Upper lobe of left lung (tissue), 6 donors: ENCODE measurements around the gene SENP8. TPM values are rescaled to one million over a fixed set of nuclear protein-coding genes. Genes with fewer than 3 reads are reported as not detected.

Source experiments
- ATAC-seq, 2 donors: fragments of 200-7000 bp; cut with Tn5 transposase; one replicate each; pipeline ENCODE4 v1.9.1; 2022; ENCODE audit warnings: mild to moderate bottlenecking in 2 of 2, moderate library complexity in 2 of 2; ENCODE audit not compliant: low FRiP score in 2 of 2
- DNase-seq, 2 donors: peaks; one replicate each; pipeline ENCODE4 v3.0.0-alpha.2; 2019 to 2020
- H3K27ac ChIP-seq, 4 donors: fragments of 200-600 bp; sonication (generic); one replicate each; pipeline ENCODE4 v1.5.1; 2016 to 2019
- H3K27me3 ChIP-seq, 4 donors: fragments of 200-600 bp; sonication (generic); one replicate each; pipeline ENCODE4 v1.5.1; 2017 to 2019
- H3K36me3 ChIP-seq, 4 donors: fragments of 200-600 bp; sonication (generic); one replicate each; pipeline ENCODE4 v1.5.1; 2016 to 2019
- H3K4me1 ChIP-seq, 4 donors: fragments of 200-600 bp; sonication (generic); one replicate each; pipeline ENCODE4 v1.5.1; 2018 to 2019
- H3K4me3 ChIP-seq, 4 donors: fragments of 200-600 bp; sonication (generic); one replicate each; pipeline ENCODE4 v1.5.1; 2017 to 2019; ENCODE audit warnings: mild to moderate bottlenecking in 2 of 4, moderate library complexity in 1 of 4
- H3K9me3 ChIP-seq, 4 donors: fragments of 200-600 bp; sonication (generic); one replicate each; pipeline ENCODE4 v1.5.1; 2018 to 2019
- EP300 ChIP-seq, 4 donors: sonication (generic); formaldehyde crosslinking; IDR thresholded peaks; one replicate each; pipeline ENCODE4 v1.5.1; 2017; ENCODE audit warnings: antibody characterized with exemption in 4 of 4, control low read depth in 2 of 4
- POLR2A ChIP-seq, 4 donors: fragments of 450-650 bp; IDR thresholded peaks; one replicate each; pipeline ENCODE4 v1.5.1; 2016 to 2017; ENCODE audit warnings: antibody characterized with exemption in 4 of 4, mild to moderate bottlenecking in 2 of 4
- POLR2AphosphoS5 ChIP-seq, 2 donors: sonication (generic); formaldehyde crosslinking; IDR thresholded peaks; one replicate each; pipeline ENCODE4 v1.5.1; 2017; ENCODE audit warnings: antibody characterized with exemption in 2 of 2
- WGBS, 2 donors: methylation state at CpG; one replicate each; pipeline ENCODE4 v1.1.5; 2017 to 2018; 5-methylcytosine and 5-hydroxymethylcytosine counted together
- total RNA-seq, 6 donors: library from RNA; depleted of rRNA in 4 of 6; stranded (reverse); fragments of >200 nt in 4 of 6; gene quantifications; one replicate each; pipeline versions ENCODE4 v1.1.0 to v1.2.1, GENCODE V29; 2016 to 2021
- TF ChIP-seq, protein P1 (sequence below), 6 experiments: fragments of 450-650 bp in 4 of 6; fragments of 200-600 bp in 2 of 6; sonication (generic) in 2 of 6; IDR thresholded peaks; one replicate each; pipeline ENCODE4 v1.5.1; 2016 to 2019; ENCODE audit warnings: antibody characterized with exemption in 6 of 6
- donor health status: DM: no; HTN: no; CAD: no; lungs with moderate emphysema.
- donor health status: DM: no; HTN: yes; CAD: no; lungs with severe emphysema.

Gene SENP8
- total RNA-seq, 6 donors from 2014 or later = 0.55 to 3.8 (median 3.0) TPM; not detected in 1

DNA sequence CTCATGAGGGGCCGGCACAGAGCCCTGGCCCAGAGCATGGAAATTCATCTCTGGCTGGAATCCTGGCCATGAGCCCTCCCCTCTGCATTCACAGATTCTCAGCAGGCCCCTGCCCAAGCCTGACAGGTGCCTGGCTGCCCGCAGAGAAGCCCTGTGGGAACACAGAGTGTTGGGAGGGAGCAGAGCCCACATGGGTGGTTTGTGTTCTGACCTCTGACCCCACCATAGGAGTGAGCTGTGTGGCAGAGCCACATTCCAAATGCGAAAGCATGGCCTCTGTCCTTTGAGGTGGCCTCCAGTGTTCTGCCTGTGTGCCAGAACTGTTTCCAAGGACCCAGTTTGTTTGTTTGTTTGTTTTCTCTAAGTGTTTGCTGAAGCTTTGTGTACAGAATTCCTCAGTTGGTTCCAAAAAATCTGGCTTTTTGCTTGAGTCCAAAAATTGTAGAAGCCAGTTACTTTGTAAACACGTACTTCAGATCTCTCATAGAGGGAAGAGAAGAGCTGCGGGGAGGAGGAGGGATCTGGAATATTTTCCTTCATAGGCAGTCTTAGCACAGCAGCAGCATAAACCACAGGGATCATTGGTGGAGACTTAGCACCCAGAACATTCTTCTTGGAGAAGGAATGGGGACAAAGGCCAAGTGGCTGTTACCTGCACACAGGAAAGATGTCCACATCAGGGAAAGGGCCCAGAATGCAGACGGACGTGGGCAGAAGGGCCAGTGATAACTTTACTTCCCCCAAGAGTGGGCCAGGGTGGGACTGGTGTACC is 43.3 kb downstream of the SENP8 start:
- H3K9me3 ChIP-seq = no peaks in the 10 kb centered on the region
- TF ChIP-seq POLR2AphosphoS5 (IDR thresholded peaks at IDR 0.05) (no peak), EP300 (IDR thresholded peaks at IDR 0.05) (no peak), POLR2A (IDR thresholded peaks at IDR 0.05) (no peak)
- TF ChIP-seq, protein P1, sequence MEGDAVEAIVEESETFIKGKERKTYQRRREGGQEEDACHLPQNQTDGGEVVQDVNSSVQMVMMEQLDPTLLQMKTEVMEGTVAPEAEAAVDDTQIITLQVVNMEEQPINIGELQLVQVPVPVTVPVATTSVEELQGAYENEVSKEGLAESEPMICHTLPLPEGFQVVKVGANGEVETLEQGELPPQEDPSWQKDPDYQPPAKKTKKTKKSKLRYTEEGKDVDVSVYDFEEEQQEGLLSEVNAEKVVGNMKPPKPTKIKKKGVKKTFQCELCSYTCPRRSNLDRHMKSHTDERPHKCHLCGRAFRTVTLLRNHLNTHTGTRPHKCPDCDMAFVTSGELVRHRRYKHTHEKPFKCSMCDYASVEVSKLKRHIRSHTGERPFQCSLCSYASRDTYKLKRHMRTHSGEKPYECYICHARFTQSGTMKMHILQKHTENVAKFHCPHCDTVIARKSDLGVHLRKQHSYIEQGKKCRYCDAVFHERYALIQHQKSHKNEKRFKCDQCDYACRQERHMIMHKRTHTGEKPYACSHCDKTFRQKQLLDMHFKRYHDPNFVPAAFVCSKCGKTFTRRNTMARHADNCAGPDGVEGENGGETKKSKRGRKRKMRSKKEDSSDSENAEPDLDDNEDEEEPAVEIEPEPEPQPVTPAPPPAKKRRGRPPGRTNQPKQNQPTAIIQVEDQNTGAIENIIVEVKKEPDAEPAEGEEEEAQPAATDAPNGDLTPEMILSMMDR (IDR thresholded peaks at IDR 0.05) = no peak
- peaks cover 11 to 14% (median 13%) of the 10 kb centered on the region in 4 donors for H3K4me1 ChIP-seq
- H3K36me3 ChIP-seq = no peaks in the 10 kb centered on the region
- no peaks in the 10 kb centered on the region for H3K27me3 ChIP-seq
- H3K27ac ChIP-seq = peak overlapping the region; percentile 48 to 68 (median 52)
- ATAC-seq (peak; percentile 19 to 71), DNase-seq (peak in 1 of 2 donors; percentile 44)
- H3K4me3 ChIP-seq = no peak overlapping the region
- 62 to 67% methylated on average over 5 to 7 of the region's 7 CpGs for WGBS, 2 donors

DNA sequence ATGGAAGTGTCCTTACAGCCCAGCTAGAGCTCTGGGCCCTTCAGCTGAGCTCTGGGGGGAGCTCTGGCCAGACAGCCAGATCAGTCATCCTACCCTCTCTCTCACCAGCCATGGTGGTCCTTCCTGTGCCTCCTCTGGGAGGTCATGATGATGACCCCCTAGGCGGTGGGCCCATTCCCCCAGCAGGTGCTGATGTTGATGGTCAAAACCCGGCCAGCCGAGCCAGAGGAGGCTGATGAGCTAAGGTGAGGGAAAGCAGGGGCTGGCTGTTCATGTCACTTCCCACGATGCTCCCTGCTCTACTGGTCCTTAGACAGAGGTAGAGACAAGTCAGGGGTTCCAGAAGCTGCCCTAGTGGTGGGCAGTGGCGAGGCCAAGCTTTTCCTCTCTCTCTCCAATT is 44.4 kb downstream of the SENP8 start:
- Histone ChIP-seq H3K27me3 (no peaks in the 10 kb centered on the region), H3K27ac (peak overlapping the region; percentile 48 to 56 (median 52)), H3K4me3 (no peak overlapping the region), H3K36me3 (no peaks in the 10 kb centered on the region), H3K4me1 (peaks cover 11 to 15% (median 13%) of the 10 kb centered on the region in 4 donors), H3K9me3 (no peaks in the 10 kb centered on the region)
- TF ChIP-seq POLR2A (IDR thresholded peaks at IDR 0.05) = no peak
- no peak for TF ChIP-seq POLR2AphosphoS5 (IDR thresholded peaks at IDR 0.05)
- TF ChIP-seq EP300 (IDR thresholded peaks at IDR 0.05) = no peak
- TF ChIP-seq, protein P1 (IDR thresholded peaks at IDR 0.05) = no peak
- 93% methylated on average over 3 to 5 of the region's 5 CpGs for WGBS, 2 donors
- ATAC-seq (no peak), DNase-seq (no peak)

DNA sequence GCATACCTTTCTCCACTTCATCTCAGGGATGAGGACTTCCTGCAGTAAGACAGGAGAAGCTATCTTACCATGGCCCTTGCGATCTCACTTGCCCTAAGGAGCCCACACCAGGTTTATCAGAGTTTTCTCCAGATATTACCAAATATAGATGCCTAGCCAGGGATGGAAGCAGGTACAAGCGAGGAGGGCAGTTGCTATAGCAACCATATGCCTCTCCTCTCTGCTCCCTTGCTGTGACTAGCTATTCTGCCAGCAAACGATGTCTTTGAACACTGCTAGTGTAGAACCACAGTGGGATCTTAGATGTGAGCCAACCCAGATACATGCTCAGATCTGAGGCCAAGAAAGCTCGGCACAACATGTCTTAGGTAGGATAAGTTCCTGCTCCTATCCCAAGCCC is 45.5 kb downstream of the SENP8 start:
- H3K27me3 ChIP-seq = no peaks in the 10 kb centered on the region
- ATAC-seq (no peak), DNase-seq (no peak)
- no peaks in the 10 kb centered on the region for H3K36me3 ChIP-seq
- no peak overlapping the region for H3K4me3 ChIP-seq
- no peaks in the 10 kb centered on the region for H3K9me3 ChIP-seq
- WGBS, 2 donors = 81 to 83% methylated on average over 3 to 4 of the region's 4 CpGs
- no peak overlapping the region for H3K27ac ChIP-seq
- TF ChIP-seq, protein P1 (IDR thresholded peaks at IDR 0.05) = no peak
- TF ChIP-seq EP300 (IDR thresholded peaks at IDR 0.05) (no peak), POLR2A (IDR thresholded peaks at IDR 0.05) (no peak)
- peaks cover 19 to 27% (median 22%) of the 10 kb centered on the region in 4 donors for H3K4me1 ChIP-seq

DNA sequence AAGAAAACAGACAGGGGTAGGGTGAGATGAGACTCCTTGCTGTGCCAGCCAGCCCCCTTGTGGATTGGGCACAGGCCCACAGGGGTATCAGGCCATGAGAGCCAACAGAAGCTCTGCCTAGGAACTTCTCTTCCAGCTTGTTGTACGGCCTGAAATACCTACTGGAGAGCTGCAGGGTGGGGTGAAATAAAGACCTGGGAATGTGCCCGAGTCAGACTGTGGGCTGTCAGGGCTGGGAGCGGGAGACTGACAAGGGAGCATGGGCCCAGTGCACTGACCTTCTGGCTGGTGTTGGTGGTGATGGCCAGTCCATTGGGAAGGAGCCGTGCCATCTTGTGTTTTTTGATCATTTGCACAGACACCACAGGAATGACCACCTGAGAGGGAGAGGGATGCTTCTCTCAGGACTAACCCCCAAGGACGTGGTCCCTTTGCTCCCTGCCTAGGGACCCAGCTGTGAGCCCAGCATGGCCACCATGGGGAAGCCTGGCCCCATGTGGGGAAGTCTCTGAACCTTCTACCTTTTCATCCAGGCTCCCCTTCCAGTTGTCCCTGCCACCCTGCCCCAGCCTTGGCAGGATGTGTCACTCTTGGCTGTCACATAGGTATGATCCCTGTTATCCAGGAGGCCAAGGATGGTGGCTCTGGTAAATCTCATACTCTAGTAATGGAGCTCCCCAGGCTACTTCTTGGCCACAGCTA is 48.7 kb downstream of the SENP8 start:
- no peak for DNase-seq
- H3K27ac ChIP-seq = no peak overlapping the region
- TF ChIP-seq POLR2AphosphoS5 (IDR thresholded peaks at IDR 0.05) (no peak), EP300 (IDR thresholded peaks at IDR 0.05) (no peak), POLR2A (IDR thresholded peaks at IDR 0.05) (no peak)
- TF ChIP-seq, protein P1 (IDR thresholded peaks at IDR 0.05) = no peak
- no peaks in the 10 kb centered on the region for H3K9me3 ChIP-seq
- H3K36me3 ChIP-seq = no peaks in the 10 kb centered on the region
- no peak overlapping the region for H3K4me3 ChIP-seq
- no peak for ATAC-seq
- H3K27me3 ChIP-seq = no peaks in the 10 kb centered on the region
- WGBS, 2 donors = 85% methylated on average over 4 to 5 of the region's 5 CpGs
- H3K4me1 ChIP-seq = peaks cover 12 to 28% (median 16%) of the 10 kb centered on the region in 4 donors
